Hepatocyte (in vitro differentiated cells): Measurements from ENCODE around the gene AMBRA1.

ENCODE experiments used
- CTCF ChIP-seq: fragments of 200-600 bp; sonication (generic); IDR thresholded peaks from 2 replicates; pipeline ENCODE4 v1.5.1; 2016; ENCODE audit warnings: antibody characterized with exemption, mild to moderate bottlenecking; ENCODE audit not compliant: poor library complexity
- EZH2 ChIP-seq: fragments of 200-600 bp; sonication (generic); IDR thresholded peaks from 2 replicates; pipeline ENCODE4 v1.6.1; 2016; ENCODE audit warnings: antibody characterized with exemption, mild to moderate bottlenecking, borderline replicate concordance
- EZH2phosphoT487 ChIP-seq: fragments of 200-600 bp; sonication (generic); IDR thresholded peaks from one replicate; pipeline ENCODE4 v1.6.1; 2018; ENCODE audit warnings: antibody characterized with exemption, mild to moderate bottlenecking, low read depth, moderate library complexity; ENCODE audit not compliant: unreplicated experiment, severe bottlenecking

GRCh38 chr11:46383404-46383758 lies 210.4 kb downstream of the AMBRA1 start:
- TF ChIP-seq EZH2phosphoT487 (no peak), CTCF (no peak), EZH2 (no peak)
